Right lobe of liver (tissue), 4 donors: ENCODE results near the gene PITX3.

ENCODE experiments used
- POLR2A ChIP-seq: fragments of 450-650 bp; IDR thresholded peaks from one replicate; pipeline ENCODE4 v1.6.1; 2017; ENCODE audit warnings: antibody characterized with exemption, mild to moderate bottlenecking
- TF ChIP-seq, protein P1 (sequence below), 4 donors: fragments of 200-600 bp in 3 of 4; fragments of 450-650 bp in 1 of 4; IDR thresholded peaks; one replicate each; pipeline versions ENCODE4 v1.5.1 to v1.8.0; 2016 to 2022; ENCODE audit warnings: antibody characterized with exemption in 4 of 4, mild to moderate bottlenecking in 2 of 4
- donor health status: DM: no; HTN: no; CAD: no.
- donor health status: DM: no; HTN: no; CAD: no.
- donor health status: DM: no; HTN: yes; CAD: no.

DNA sequence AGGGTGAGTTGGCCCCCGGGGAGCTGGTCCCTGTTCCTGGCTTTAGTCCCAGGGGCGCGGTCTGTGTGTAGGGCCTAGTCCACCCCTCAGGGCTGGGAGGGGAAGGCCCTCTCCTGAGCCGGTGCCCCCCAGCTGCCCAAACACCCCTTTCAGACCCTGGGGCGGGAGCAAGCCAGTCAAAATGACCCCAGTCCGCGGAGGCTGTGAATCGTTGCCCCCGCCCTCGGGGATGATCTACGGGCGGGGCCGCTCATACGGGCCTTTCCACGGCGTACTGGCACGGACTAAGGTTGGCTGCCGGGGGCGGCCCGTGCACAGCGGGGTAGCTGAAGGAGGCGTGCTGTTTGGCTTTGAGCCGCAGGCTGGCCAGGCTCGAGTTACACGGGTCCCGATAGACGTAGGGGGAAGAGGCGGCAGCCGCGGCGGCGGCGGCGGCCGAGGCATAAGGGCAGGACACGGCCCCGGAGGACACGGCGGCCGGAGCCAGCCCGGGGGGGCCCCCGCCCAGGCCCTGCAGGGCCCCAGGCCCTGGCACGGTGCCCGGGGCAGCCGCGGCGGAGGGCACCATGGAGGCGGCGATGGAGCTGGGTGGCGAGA lies 10.9 kb downstream of the PITX3 start:
- no peak for TF ChIP-seq POLR2A
- TF ChIP-seq, protein P1, sequence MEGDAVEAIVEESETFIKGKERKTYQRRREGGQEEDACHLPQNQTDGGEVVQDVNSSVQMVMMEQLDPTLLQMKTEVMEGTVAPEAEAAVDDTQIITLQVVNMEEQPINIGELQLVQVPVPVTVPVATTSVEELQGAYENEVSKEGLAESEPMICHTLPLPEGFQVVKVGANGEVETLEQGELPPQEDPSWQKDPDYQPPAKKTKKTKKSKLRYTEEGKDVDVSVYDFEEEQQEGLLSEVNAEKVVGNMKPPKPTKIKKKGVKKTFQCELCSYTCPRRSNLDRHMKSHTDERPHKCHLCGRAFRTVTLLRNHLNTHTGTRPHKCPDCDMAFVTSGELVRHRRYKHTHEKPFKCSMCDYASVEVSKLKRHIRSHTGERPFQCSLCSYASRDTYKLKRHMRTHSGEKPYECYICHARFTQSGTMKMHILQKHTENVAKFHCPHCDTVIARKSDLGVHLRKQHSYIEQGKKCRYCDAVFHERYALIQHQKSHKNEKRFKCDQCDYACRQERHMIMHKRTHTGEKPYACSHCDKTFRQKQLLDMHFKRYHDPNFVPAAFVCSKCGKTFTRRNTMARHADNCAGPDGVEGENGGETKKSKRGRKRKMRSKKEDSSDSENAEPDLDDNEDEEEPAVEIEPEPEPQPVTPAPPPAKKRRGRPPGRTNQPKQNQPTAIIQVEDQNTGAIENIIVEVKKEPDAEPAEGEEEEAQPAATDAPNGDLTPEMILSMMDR (IDR thresholded peaks at IDR 0.05) = no peak
